H7 (cell line): ENCODE results near the gene ATXN2L. TPM values are rescaled to one million over a fixed set of nuclear protein-coding genes. Genes with fewer than 3 reads are reported as not detected.
A peak's percentile ranks its signal among the peaks of the same experiment; 100 is the strongest.
"Not testable (repeated sequence)": the region's sequence is repeated elsewhere in the genome, so short reads cannot be mapped to it uniquely, and the experiment has no call there.

Experiments
- DNase-seq: peaks from one replicate; pipeline ENCODE4 v3.0.0; 2012
- H3K27me3 ChIP-seq: 2 replicates; pipeline ENCODE4 v1.6.0; 2011; ENCODE audit warnings: mild to moderate bottlenecking, low read length; ENCODE audit not compliant: control insufficient read depth, insufficient read depth
- H3K36me3 ChIP-seq: replicated peaks from 2 replicates; pipeline ENCODE4 v1.5.1; 2011; ENCODE audit warnings: low read length; ENCODE audit not compliant: control insufficient read depth, insufficient read depth
- H3K4me3 ChIP-seq: 2 replicates; pipeline ENCODE4 v1.5.1; 2011; ENCODE audit warnings: low read depth, mild to moderate bottlenecking, control low read depth, low read length, moderate library complexity; ENCODE audit not compliant: insufficient read depth
- total RNA-seq: library from RNA; depleted of rRNA; stranded (reverse); fragments of >200 nt; shearing (Covaris generic); gene quantifications from 2 replicates; pipeline ENCODE4 v1.2.3, GENCODE V29; 2014

Gene ATXN2L
- total RNA-seq, 1 experiment from 2014 or later, result 77.9 TPM

- peaks cover 23% of the 10 kb centered on the region for H3K36me3 ChIP-seq
- DNase-seq, result peak; percentile 96
- peaks cover under 1% of the 10 kb centered on the region; the same call in 1 of the 2 replicates for H3K27me3 ChIP-seq
- no peak overlapping the region for H3K4me3 ChIP-seq
Measured at GRCh38 chr16:28873543-28874201, 50.9 kb downstream of the ATXN2L start.

- H3K27me3 ChIP-seq, result peaks cover 2% of the 10 kb centered on the region; the same call in 1 of the 2 replicates
Measured at GRCh38 chr16:28874406-28874805, 51.6 kb downstream of the ATXN2L start.

DNA sequence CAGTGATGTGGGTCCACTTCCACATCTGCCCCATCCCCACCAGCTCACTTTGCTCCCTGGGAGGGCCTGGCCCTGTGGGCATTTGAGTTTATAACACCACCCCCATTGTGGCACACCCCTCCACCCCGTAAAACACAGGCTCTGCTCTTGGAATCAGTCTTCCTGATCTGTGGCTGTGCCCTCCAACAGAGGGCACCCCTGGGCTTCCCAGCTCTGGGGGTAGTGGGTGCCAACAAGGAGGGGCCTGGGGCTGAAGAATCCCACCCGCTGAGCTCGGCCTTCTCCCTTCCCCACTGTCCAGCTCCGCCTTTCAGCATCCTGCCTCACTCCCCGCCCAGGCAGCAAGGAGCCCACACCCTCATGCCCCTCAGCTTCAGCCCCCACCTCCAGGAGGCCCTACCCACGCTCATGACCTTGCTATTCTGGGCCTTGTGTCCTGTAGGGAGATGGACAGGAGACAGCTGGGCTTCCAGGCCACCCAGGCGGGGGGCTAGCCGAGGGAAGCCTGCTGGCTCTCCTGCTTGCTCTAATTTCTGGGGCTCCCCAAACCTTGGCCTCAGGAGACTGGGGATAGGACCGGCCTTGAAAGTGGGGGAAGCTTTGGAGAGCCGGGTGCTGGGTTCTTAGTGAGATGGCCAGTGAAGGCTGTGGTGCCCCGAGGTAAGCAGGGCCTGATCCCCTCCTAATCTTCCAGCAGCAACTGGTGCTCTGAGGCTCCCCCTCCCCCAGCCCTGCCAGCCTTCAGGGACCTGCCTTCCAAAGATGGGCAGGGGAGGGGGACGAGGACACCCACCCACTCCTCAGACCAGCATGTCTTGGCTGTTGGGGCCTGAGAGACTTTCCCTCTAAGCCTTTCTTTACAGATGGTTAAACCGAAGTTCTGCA is 52.6 kb downstream of the ATXN2L start:
- H3K4me3 ChIP-seq, result no peak overlapping the region
- DNase-seq, result peak; percentile 64
- peaks cover 3% of the 10 kb centered on the region for H3K27me3 ChIP-seq
- H3K36me3 ChIP-seq, result peaks cover 7% of the 10 kb centered on the region

More at GRCh38 chr16:28874406-28874805, 51.6 kb downstream of the ATXN2L start:
- DNase-seq, result peak; percentile 24
- no peak overlapping the region for H3K4me3 ChIP-seq
- H3K36me3 ChIP-seq, result peaks cover 16% of the 10 kb centered on the region

GRCh38 chr16:28876019-28876659 is 53.3 kb downstream of the ATXN2L start:
- no peak overlapping the region for H3K4me3 ChIP-seq
- H3K27me3 ChIP-seq, result peaks cover 11% of the 10 kb centered on the region
- H3K36me3 ChIP-seq, result peaks cover 3% of the 10 kb centered on the region
- DNase-seq, result peak; percentile 67

GRCh38 chr16:28876973-28877654 is 54.3 kb downstream of the ATXN2L start:
- H3K4me3 ChIP-seq, result no peak overlapping the region
- DNase-seq, result peak; percentile 69
- H3K27me3 ChIP-seq, result peaks cover 13% of the 10 kb centered on the region
- peaks cover 2% of the 10 kb centered on the region for H3K36me3 ChIP-seq

DNA sequence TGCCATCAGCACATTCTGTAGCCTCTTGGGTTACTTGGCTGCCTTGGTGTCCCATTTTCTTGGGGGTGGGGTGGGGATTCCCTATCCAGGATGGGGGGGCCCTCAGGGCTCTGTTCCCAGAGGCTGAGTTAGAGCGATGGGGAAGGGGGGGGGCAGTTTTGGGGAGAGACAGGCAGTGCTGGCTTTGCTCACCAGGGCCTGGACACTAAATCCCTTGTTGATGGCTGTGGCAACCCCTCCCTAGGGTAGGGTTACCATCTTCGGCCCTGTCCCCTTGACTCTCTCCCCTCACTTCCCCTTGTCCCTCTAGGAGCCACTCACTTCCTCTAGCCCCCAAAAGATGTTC is 54.8 kb downstream of the ATXN2L start:
- peaks cover 13% of the 10 kb centered on the region for H3K27me3 ChIP-seq

DNA sequence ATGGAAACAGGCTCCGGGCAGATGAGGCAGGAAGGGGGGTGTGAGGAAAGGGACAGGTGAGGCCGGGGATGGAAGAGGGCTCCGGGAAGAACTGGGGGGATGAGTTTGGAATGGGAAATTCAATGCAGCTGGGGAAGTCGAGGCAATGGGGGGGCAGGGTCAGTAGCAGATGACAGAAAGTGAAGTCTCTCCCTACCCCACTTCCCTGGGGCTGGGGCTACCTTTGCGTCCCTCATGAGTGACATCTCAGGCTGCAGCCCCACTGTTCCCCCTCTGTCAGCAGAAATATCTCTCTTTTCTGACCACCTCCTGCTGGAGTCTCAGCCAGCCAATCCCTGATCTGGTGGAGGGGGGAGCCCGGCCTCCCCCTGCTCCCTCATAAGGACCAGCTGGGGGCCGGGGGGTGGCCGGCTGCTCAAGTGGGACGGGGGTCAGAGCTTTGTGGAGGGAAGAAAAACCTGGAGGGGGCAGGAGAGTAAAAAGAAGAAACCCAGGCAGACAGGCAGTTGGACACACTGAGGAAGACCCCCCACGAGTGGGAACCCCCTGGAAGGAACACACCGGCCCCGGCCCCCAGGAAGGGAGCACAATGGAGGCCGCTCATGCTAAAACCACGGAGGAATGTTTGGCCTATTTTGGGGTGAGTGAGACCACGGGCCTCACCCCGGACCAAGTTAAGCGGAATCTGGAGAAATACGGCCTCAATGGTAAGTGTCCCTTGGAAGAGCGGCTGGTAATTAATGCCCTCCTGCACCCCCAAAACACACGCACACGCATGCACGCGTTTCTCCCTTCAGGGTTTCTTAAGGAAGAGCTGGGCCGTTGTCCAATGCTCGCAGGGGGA is 55.5 kb downstream of the ATXN2L start, which contains the start of gene ATP2A1:
TSS of gene ATP2A1 (plus strand) at position 406 of the 844 bp plus-strand sequence. CDS start at position 590, 184 bp downstream.
- Histone ChIP-seq H3K27me3 (peaks cover 13% of the 10 kb centered on the region), H3K4me3 (peak within 1 kb of the TSS; percentile 73), H3K36me3 (peaks cover 2% of the 10 kb centered on the region)
- DNase-seq, result peak; percentile 47

More for the DNA sequence above, 54.8 kb downstream of the ATXN2L start:
- peak; percentile 60 for DNase-seq
- Histone ChIP-seq H3K4me3 (no peak overlapping the region), H3K36me3 (peaks cover 2% of the 10 kb centered on the region)

- H3K36me3 ChIP-seq, result no peaks in the 10 kb centered on the region; the same call in 1 of the 2 replicates
- peaks cover 13% of the 10 kb centered on the region for H3K27me3 ChIP-seq
- peak overlapping the region; percentile 73 for H3K4me3 ChIP-seq
- DNase-seq, result no peak
Measured at GRCh38 chr16:28879261-28879840, 56.6 kb downstream of the ATXN2L start.

- peaks cover 13% of the 10 kb centered on the region for H3K27me3 ChIP-seq
- peak overlapping the region; percentile 73 for H3K4me3 ChIP-seq
- H3K36me3 ChIP-seq, result no peaks in the 10 kb centered on the region; the same call in 1 of the 2 replicates
- peak; percentile 99 for DNase-seq
Measured at GRCh38 chr16:28879841-28880588, 57.2 kb downstream of the ATXN2L start.

DNA sequence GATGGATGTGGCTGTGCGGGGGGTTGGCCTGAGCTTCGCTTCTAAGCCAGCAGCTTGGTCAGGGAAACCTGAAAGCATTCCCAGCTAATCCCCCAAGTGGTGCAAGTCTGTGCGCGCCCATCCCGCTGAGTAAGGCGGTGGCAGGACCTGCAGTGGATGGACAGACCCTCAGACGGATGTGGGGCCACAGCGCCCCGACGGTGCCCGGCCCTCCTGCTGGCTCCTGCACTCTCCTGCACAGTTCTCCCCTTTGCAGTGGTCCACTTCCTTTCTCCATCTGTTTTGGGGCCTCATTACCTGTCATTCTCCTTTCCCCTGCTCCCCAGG is 57.8 kb downstream of the ATXN2L start:
- Histone ChIP-seq H3K36me3 (no peaks in the 10 kb centered on the region; the same call in 1 of the 2 replicates), H3K4me3 (peak overlapping the region; percentile 73), H3K27me3 (peaks cover 13% of the 10 kb centered on the region)
- no peak for DNase-seq

- DNase-seq, result no peak
- no peak overlapping the region for H3K4me3 ChIP-seq
- peaks cover 13% of the 10 kb centered on the region for H3K27me3 ChIP-seq
- H3K36me3 ChIP-seq, result no peaks in the 10 kb centered on the region; the same call in 1 of the 2 replicates
Measured at GRCh38 chr16:28880955-28881354, 58.2 kb downstream of the ATXN2L start.

- DNase-seq, H3K4me3 ChIP-seq, H3K36me3 ChIP-seq: not testable (repeated sequence)
- peaks cover 13% of the 10 kb centered on the region for H3K27me3 ChIP-seq
Measured at GRCh38 chr16:28881565-28881964, 58.8 kb downstream of the ATXN2L start.
